ENCODE data around the gene TNFRSF25.
"Not testable (repeated sequence)": the region's sequence is repeated elsewhere in the genome, so short reads cannot be mapped to it uniquely, and the experiment has no call there.

The TNFRSF25 gene

DNA sequence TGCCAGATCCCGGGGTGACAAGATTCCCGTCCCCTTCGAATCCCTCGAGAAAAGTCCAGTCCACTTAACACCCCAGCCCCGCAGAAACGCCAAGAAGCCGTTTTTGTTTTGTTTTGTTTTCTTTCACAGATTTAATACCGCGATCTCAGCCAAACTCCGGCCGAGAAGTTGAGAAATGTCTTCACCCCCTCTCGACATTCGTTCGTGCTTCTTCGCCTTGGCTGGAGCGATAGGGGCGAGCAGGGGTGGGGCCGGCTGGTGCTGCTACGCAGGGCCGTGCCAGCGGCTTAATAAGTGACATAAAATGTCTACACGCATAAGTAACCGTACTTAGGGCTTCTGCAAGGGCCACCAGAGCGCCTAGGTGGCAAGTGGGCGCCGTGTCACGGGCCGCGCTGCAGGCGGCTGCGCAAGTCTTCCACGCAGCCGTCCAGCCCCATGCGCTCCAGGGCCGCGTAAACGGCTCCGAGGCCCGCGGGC, 4.9 kb downstream of the TNFRSF25 start:
- no peak for DNase-seq
- Histone ChIP-seq H3K27me3 (peaks cover 0 to 87% of the 10 kb centered on the region in 2 donors), H3K36me3 (peaks cover 0 to 14% (median 6%) of the 10 kb centered on the region in 3 donors), H3K4me1 (peaks cover 0 to 9% (median 3%) of the 10 kb centered on the region in 4 donors), H3K4me3 (peak overlapping the region in 1 of 2 donors; percentile 8), H3K9me3 (no peaks in the 10 kb centered on the region), H3K27ac (no peak overlapping the region)
- TF ChIP-seq, protein P1, sequence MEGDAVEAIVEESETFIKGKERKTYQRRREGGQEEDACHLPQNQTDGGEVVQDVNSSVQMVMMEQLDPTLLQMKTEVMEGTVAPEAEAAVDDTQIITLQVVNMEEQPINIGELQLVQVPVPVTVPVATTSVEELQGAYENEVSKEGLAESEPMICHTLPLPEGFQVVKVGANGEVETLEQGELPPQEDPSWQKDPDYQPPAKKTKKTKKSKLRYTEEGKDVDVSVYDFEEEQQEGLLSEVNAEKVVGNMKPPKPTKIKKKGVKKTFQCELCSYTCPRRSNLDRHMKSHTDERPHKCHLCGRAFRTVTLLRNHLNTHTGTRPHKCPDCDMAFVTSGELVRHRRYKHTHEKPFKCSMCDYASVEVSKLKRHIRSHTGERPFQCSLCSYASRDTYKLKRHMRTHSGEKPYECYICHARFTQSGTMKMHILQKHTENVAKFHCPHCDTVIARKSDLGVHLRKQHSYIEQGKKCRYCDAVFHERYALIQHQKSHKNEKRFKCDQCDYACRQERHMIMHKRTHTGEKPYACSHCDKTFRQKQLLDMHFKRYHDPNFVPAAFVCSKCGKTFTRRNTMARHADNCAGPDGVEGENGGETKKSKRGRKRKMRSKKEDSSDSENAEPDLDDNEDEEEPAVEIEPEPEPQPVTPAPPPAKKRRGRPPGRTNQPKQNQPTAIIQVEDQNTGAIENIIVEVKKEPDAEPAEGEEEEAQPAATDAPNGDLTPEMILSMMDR (IDR thresholded peaks at IDR 0.05), result no peak
- intact Hi-C loops (cut with DNase I; ENCODE audit: low total_unique reads), result no loop called here

DNA sequence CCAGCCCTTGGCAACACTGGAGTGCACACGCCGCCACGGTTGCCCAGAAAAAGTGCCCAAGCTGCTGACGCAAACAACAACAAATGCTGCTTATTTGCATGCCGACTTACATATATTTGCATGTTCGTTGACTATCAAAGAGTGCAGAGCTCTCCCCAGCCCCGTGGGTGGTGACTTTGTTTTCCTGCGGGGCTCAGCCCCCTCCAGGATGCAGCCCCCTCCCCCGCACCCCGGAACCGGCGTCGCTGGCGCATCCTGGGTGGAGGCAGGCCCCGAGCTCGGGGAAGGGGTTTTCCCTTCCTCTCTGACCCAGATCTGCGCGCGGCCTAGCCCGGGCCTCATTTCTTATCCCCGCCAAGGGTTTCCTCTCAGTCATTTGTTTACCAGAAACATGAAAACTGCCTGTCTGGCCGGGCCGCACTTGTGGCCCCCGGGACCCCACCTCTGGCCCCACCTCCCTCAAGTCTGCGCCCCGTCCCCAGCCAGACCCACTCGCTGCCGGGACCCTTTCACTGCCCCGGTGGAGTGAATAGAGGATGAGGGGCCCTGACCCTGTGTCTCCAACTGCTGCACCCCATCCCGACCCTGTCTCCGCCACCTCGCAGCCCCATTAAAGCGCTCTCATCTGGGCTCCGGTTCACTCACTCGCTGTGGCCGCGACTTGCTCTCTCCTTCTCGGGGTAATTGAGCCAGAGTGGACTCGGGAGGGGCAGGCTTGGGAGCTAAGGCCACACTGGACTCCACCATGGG, 5.5 kb downstream of the TNFRSF25 start:
- Histone ChIP-seq H3K9me3 (no peaks in the 10 kb centered on the region), H3K4me3 (peak overlapping the region in 1 of 2 donors; percentile 8), H3K27me3 (peaks cover 0 to 87% of the 10 kb centered on the region in 2 donors), H3K4me1 (peaks cover 0 to 9% (median 4%) of the 10 kb centered on the region in 4 donors), H3K36me3 (peaks cover 0 to 14% (median 6%) of the 10 kb centered on the region in 3 donors), H3K27ac (no peak overlapping the region)
- DNase-seq, result no peak
- TF ChIP-seq, protein P1 (IDR thresholded peaks at IDR 0.05), result no peak
- intact Hi-C loops (cut with DNase I; ENCODE audit: low total_unique reads), result no loop called here

DNA sequence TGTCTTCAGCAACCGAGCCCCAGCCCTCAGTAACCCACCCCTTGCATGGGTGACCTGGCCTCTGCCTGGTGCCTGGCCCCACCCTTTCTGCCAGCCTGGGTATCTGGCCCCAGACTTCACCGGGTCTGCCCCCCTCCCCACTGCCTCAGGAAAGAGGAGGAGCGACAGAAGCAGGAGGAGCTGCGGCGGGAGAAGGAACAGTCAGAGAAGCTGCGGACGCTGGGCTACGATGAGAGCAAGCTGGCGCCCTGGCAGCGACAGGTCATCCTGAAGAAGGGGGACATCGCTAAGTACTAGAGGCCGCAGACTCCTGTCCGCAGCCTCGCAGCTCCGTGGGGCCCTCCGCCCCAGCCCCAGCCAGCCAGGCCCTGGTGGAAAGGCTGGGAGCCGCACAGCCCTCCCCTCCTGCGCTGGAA, 6.1 kb downstream of the TNFRSF25 start:
- TF ChIP-seq, protein P1 (IDR thresholded peaks at IDR 0.05), result no peak

DNA sequence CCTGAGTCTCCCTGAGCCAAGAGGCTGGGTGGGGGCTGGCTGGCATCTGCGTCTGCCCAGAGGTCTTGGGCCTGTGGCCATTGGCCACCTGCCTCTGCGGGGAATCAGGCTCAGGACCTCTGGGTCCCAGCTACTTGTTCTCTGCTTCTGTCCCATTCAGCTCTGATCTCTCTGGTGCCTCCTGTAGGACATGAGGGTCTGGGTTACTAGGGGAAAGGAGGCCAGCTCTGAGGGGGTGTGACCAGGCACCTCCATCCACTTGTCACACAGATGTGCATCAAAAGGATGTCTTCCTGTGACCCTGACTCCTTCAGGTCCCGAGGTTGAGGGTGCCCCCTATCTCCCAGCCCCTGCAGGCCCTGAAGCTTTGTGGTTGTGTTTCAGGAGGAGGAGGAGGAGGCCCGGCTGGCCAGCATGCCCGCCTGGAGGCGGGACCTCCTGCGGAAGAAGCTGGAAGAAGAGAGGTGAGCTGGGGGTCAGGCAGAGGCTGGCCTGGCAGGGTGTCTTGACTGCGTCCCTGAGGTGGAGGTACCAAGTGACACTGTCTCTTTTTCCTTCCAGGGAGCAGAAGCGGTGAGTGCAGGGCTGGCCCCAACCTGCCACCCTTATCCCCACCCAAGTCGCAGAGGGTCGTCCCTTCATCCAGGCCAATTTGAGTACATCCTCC, 9.0 kb downstream of the TNFRSF25 start:
- H3K4me1 ChIP-seq, result peaks cover 0 to 23% (median 14%) of the 10 kb centered on the region in 4 donors
- H3K36me3 ChIP-seq, result peaks cover 0 to 10% (median 0%) of the 10 kb centered on the region in 3 donors
- no peaks in the 10 kb centered on the region for H3K9me3 ChIP-seq
- H3K27ac ChIP-seq, result no peak overlapping the region
- intact Hi-C loops (cut with DNase I; ENCODE audit: low total_unique reads), result no loop called here
- no peak overlapping the region for H3K4me3 ChIP-seq
- peaks cover 0 to 90% of the 10 kb centered on the region in 2 donors for H3K27me3 ChIP-seq
- TF ChIP-seq, protein P1 (IDR thresholded peaks at IDR 0.05), result no peak
- DNase-seq, result no peak

More for the DNA sequence above, 6.1 kb downstream of the TNFRSF25 start:
- Histone ChIP-seq H3K27me3 (peaks cover 0 to 87% of the 10 kb centered on the region in 2 donors), H3K36me3 (peaks cover 0 to 14% (median 6%) of the 10 kb centered on the region in 3 donors), H3K4me3 (peak overlapping the region in 1 of 2 donors; percentile 3), H3K4me1 (peaks cover 0 to 15% (median 7%) of the 10 kb centered on the region in 4 donors), H3K9me3 (no peaks in the 10 kb centered on the region), H3K27ac (no peak overlapping the region)
- intact Hi-C loops (cut with DNase I; ENCODE audit: low total_unique reads), result no loop called here
- DNase-seq, result no peak

DNA sequence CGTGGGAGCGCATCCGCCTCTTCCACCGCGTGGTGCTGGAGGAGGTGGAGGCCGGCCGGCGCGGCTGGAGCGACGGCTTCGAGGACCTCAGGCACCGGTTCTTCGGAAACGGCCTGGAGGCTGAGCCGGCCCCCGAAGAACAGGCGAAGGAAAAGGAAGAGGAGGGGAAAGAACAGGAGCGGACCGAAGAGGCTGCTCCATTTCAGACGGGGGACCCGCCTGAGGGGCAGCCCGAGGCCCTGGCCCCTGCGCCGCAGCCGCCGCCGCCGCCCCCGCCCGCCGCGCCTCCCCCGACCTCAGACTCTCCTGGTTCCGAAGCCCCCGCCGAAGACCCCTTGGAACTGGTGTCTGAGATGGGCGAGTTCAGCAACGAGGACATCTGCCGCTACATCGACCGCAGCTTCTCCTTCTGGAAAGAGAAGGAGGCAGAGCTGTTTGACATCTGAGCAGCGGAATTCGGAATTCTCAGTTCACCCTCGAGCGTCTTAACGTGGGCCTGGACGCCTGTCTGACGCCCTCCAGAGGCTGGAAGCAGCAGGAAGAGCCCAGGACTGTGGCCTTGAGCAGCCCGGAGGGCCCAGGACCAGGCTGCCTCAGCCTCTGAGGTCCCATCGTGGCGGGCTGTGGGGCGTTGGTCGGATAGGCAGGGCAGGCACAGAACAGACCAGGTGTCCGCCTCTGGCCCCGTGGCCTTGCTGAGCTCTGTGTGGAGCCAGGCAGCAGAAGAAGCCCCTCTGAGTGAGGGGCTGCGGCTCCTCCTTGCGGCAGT, 10.0 kb downstream of the TNFRSF25 start:
- H3K27ac ChIP-seq; H3K9me3 ChIP-seq; H3K4me3 ChIP-seq; DNase-seq; intact Hi-C loops (cut with DNase I; ENCODE audit: low total_unique reads); H3K36me3 ChIP-seq: not testable (repeated sequence)
- peaks cover 0 to 23% (median 14%) of the 10 kb centered on the region in 4 donors for H3K4me1 ChIP-seq
- H3K27me3 ChIP-seq, result peaks cover 0 to 90% of the 10 kb centered on the region in 2 donors

Data from tibial artery (tissue), 4 donors.